GM20000 (cell line): ENCODE measurements around the gene PTPRN2.

ENCODE experiments used
- DNase-seq: peaks from one replicate; pipeline ENCODE4 v3.0.0; 2012; ENCODE audit warnings: low spot score
- CTCF ChIP-seq: IDR thresholded peaks from 2 replicates; pipeline ENCODE4 v1.5.1; 2012; ENCODE audit warnings: mild to moderate bottlenecking, control low read depth; ENCODE audit errors: extremely low read depth, missing control alignments

PTPRN2 gene

GRCh38 chr7:158272509-158273137 is 315.0 kb downstream of the PTPRN2 start:
- no peak for TF ChIP-seq CTCF
- DNase-seq, result no peak

- DNase-seq, result no peak
- no peak for TF ChIP-seq CTCF
Measured at GRCh38 chr7:158272091-158272490, 315.5 kb downstream of the PTPRN2 start.

- no peak for TF ChIP-seq CTCF
- no peak for DNase-seq
Measured at GRCh38 chr7:158271646-158272045, 316.0 kb downstream of the PTPRN2 start.

GRCh38 chr7:158270856-158271413 is 316.7 kb downstream of the PTPRN2 start:
- TF ChIP-seq CTCF, result no peak
- DNase-seq, result no peak

GRCh38 chr7:158270106-158270775 is 317.4 kb downstream of the PTPRN2 start:
- TF ChIP-seq CTCF, result no peak
- no peak for DNase-seq

- no peak for DNase-seq
- no peak for TF ChIP-seq CTCF
Measured at GRCh38 chr7:158268816-158269535, 318.6 kb downstream of the PTPRN2 start.
